ENCODE measurements around the gene ELF1.
"Not testable (repeated sequence)": the region's sequence is repeated elsewhere in the genome, so short reads cannot be mapped to it uniquely, and the experiment has no call there.

Gene ELF1

GRCh38 chr13:41042419-41042818, 23.3 kb upstream of the ELF1 start:
- DNase-seq (ENCODE audit: low read depth in 1 of 2, low spot score in 1 of 2): not testable (repeated sequence)

GRCh38 chr13:41040584-41041334, 21.6 kb upstream of the ELF1 start:
- DNase-seq (ENCODE audit: low read depth in 1 of 2, low spot score in 1 of 2): no peak

GRCh38 chr13:41039746-41040145, 20.6 kb upstream of the ELF1 start:
- DNase-seq (ENCODE audit: low read depth in 1 of 2, low spot score in 1 of 2): no peak

- DNase-seq (ENCODE audit: low read depth in 1 of 2, low spot score in 1 of 2): not testable (repeated sequence)
These were observed 17.4 kb upstream of the ELF1 start for GRCh38 chr13:41036557-41036956.

GRCh38 chr13:41034881-41035280, 15.8 kb upstream of the ELF1 start:
- DNase-seq (ENCODE audit: low read depth in 1 of 2, low spot score in 1 of 2): no peak

GRCh38 chr13:41034382-41034781, 15.3 kb upstream of the ELF1 start:
- no peak for DNase-seq (ENCODE audit: low read depth in 1 of 2, low spot score in 1 of 2)

GRCh38 chr13:41032691-41033376, 13.7 kb upstream of the ELF1 start:
- DNase-seq (ENCODE audit: low read depth in 1 of 2, low spot score in 1 of 2): no peak

GRCh38 chr13:41029629-41030028, 10.5 kb upstream of the ELF1 start:
- no peak for DNase-seq (ENCODE audit: low read depth in 1 of 2, low spot score in 1 of 2)

GRCh38 chr13:41028051-41028450, 8.9 kb upstream of the ELF1 start:
- DNase-seq (ENCODE audit: low read depth in 1 of 2, low spot score in 1 of 2): no peak

- no peak for DNase-seq (ENCODE audit: low read depth in 1 of 2, low spot score in 1 of 2)
These were observed 7.7 kb upstream of the ELF1 start for GRCh38 chr13:41026788-41027187.

- DNase-seq (ENCODE audit: low read depth in 1 of 2, low spot score in 1 of 2): no peak
These were observed 6.4 kb upstream of the ELF1 start for GRCh38 chr13:41025518-41025917.

- DNase-seq (ENCODE audit: low read depth in 1 of 2, low spot score in 1 of 2): no peak
These were observed 647 bp upstream of the ELF1 start for GRCh38 chr13:41019578-41020347.

- DNase-seq (ENCODE audit: low read depth in 1 of 2, low spot score in 1 of 2): no peak
These were observed 541 bp downstream of the ELF1 start for GRCh38 chr13:41018602-41018948.

GRCh38 chr13:41017817-41018601, 1.1 kb downstream of the ELF1 start:
- no peak for DNase-seq (ENCODE audit: low read depth in 1 of 2, low spot score in 1 of 2)

GRCh38 chr13:41017159-41017558, 2.0 kb downstream of the ELF1 start:
- DNase-seq (ENCODE audit: low read depth in 1 of 2, low spot score in 1 of 2): no peak

- no peak for DNase-seq (ENCODE audit: low read depth in 1 of 2, low spot score in 1 of 2)
These were observed 3.2 kb downstream of the ELF1 start for GRCh38 chr13:41015920-41016319.

GRCh38 chr13:41013835-41014234, 5.3 kb downstream of the ELF1 start:
- no peak for DNase-seq (ENCODE audit: low read depth in 1 of 2, low spot score in 1 of 2)

- no peak for DNase-seq (ENCODE audit: low read depth in 1 of 2, low spot score in 1 of 2)
These were observed 6.6 kb downstream of the ELF1 start for GRCh38 chr13:41012536-41012935.

- DNase-seq (ENCODE audit: low read depth in 1 of 2, low spot score in 1 of 2): no peak
These were observed 7.6 kb downstream of the ELF1 start for GRCh38 chr13:41011382-41011956.

- no peak for DNase-seq (ENCODE audit: low read depth in 1 of 2, low spot score in 1 of 2)
These were observed 10.7 kb downstream of the ELF1 start for GRCh38 chr13:41008349-41008980.

- DNase-seq (ENCODE audit: low read depth in 1 of 2, low spot score in 1 of 2): no peak
These were observed 11.4 kb downstream of the ELF1 start for GRCh38 chr13:41007744-41008128.
